ENCODE data around the gene FASTKD2.

- peak in 2 of 7 experiments; percentile 3 to 12 for TF ChIP-seq CTCF (IDR thresholded peaks at IDR 0.05)
- no peak for TF ChIP-seq POLR2A (IDR thresholded peaks at IDR 0.05)
Observed at GRCh38 chr2:206783718-206784117, 18.3 kb downstream of the FASTKD2 start.

All from body of pancreas (tissue), 4 donors.